Vagina (tissue), 2 donors: ENCODE results near the gene RDH8.

ENCODE experiments used
- POLR2AphosphoS5 ChIP-seq, 2 donors: sonication (generic); formaldehyde crosslinking; IDR thresholded peaks; one replicate each; pipeline ENCODE4 v1.9.0; 2017; ENCODE audit warnings: antibody characterized with exemption in 2 of 2, mild to moderate bottlenecking in 2 of 2, low read depth in 1 of 2; ENCODE audit not compliant: insufficient read depth in 1 of 2
- TF ChIP-seq, protein P1 (sequence below), 3 experiments: fragments of 450-650 bp in 2 of 3; fragments of 200-600 bp in 1 of 3; sonication (generic) in 1 of 3; IDR thresholded peaks; one replicate each; pipeline ENCODE4 v1.5.1; 2017 to 2019; ENCODE audit warnings: antibody characterized with exemption in 3 of 3, mild to moderate bottlenecking in 2 of 3, moderate library complexity in 2 of 3

- TF ChIP-seq, protein P1, sequence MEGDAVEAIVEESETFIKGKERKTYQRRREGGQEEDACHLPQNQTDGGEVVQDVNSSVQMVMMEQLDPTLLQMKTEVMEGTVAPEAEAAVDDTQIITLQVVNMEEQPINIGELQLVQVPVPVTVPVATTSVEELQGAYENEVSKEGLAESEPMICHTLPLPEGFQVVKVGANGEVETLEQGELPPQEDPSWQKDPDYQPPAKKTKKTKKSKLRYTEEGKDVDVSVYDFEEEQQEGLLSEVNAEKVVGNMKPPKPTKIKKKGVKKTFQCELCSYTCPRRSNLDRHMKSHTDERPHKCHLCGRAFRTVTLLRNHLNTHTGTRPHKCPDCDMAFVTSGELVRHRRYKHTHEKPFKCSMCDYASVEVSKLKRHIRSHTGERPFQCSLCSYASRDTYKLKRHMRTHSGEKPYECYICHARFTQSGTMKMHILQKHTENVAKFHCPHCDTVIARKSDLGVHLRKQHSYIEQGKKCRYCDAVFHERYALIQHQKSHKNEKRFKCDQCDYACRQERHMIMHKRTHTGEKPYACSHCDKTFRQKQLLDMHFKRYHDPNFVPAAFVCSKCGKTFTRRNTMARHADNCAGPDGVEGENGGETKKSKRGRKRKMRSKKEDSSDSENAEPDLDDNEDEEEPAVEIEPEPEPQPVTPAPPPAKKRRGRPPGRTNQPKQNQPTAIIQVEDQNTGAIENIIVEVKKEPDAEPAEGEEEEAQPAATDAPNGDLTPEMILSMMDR (IDR thresholded peaks at IDR 0.05) = no peak
- TF ChIP-seq POLR2AphosphoS5 (IDR thresholded peaks at IDR 0.05; ENCODE audit: insufficient read depth in 1 of 2, low read depth in 1 of 2) = no peak
Measured at GRCh38 chr19:9966024-9966423, 47.3 kb upstream of the RDH8 start.
